Activated T-cell treated with anti-CD3 and anti-CD28 coated beads, Interleukin-2, amount 50 U/mL, for 1 hour (primary cell): ENCODE measurements around the gene TOB2.

Experiments
- DNase-seq: peaks from one replicate; pipeline ENCODE4 v3.0.0-alpha.2; 2020

Gene TOB2

GRCh38 chr22:41446639-41447434 is at the start of gene TOB2:
Gene TOB2, minus strand, starts transcription at chr22:41446801. Its CDS starts 9,456 bp downstream, at chr22:41437345.
- DNase-seq = peak; percentile 98

GRCh38 chr22:41491374-41492100 is 44.9 kb upstream of the TOB2 start:
- no peak for DNase-seq

GRCh38 chr22:41488596-41489385 is 42.2 kb upstream of the TOB2 start:
- DNase-seq = no peak

- DNase-seq = no peak
These were observed 41.5 kb upstream of the TOB2 start for GRCh38 chr22:41488076-41488475.

GRCh38 chr22:41487037-41487935 is 40.7 kb upstream of the TOB2 start:
- no peak for DNase-seq

- DNase-seq = no peak
These were observed 38.4 kb upstream of the TOB2 start for GRCh38 chr22:41485033-41485432.

- DNase-seq = no peak
These were observed 35.8 kb upstream of the TOB2 start for GRCh38 chr22:41482319-41482935.

- no peak for DNase-seq
These were observed 35.3 kb upstream of the TOB2 start for GRCh38 chr22:41481925-41482318.

GRCh38 chr22:41481131-41481830 is 34.7 kb upstream of the TOB2 start:
- DNase-seq = no peak

GRCh38 chr22:41480397-41480735 is 33.8 kb upstream of the TOB2 start:
- no peak for DNase-seq

GRCh38 chr22:41479671-41480396 is 33.2 kb upstream of the TOB2 start:
- DNase-seq = no peak

GRCh38 chr22:41478891-41479521 is 32.4 kb upstream of the TOB2 start:
- no peak for DNase-seq

- DNase-seq = no peak
These were observed 31.9 kb upstream of the TOB2 start for GRCh38 chr22:41478473-41478872.

GRCh38 chr22:41474872-41475451 is 28.4 kb upstream of the TOB2 start:
- DNase-seq = no peak

- DNase-seq = no peak
These were observed 25.0 kb upstream of the TOB2 start for GRCh38 chr22:41471568-41471967.

GRCh38 chr22:41470886-41471285 is 24.3 kb upstream of the TOB2 start:
- no peak for DNase-seq

GRCh38 chr22:41469218-41469851 is 22.7 kb upstream of the TOB2 start:
- no peak for DNase-seq

GRCh38 chr22:41468381-41469217 is 22.0 kb upstream of the TOB2 start, which contains the start of the genes ACO2 and PHF5A:
Gene ACO2, plus strand, starts transcription at chr22:41469117. Its CDS starts 30 bp downstream, at chr22:41469147.
Gene PHF5A, minus strand, starts transcription at chr22:41468692. Its CDS starts 39 bp downstream, at chr22:41468653.
- DNase-seq = peak; percentile 99
